ENCODE results near the gene TAF1B.

GRCh38 chr2:9949239-9949991 is 106.1 kb downstream of the TAF1B start:
- TF ChIP-seq CTCF (IDR thresholded peaks at IDR 0.05): no peak
- TF ChIP-seq POLR2A (IDR thresholded peaks at IDR 0.05): no peak
